ENCODE measurements around the gene CFAP221.

- TF ChIP-seq EZH2phosphoT487 (IDR thresholded peaks at IDR 0.05; ENCODE audit: borderline replicate concordance) (no peak), CTCF (conservative IDR thresholded peaks at IDR 0.05; ENCODE audit: low read length) (no peak)
These were observed 101.1 kb downstream of the CFAP221 start for GRCh38 chr2:119645173-119645855.
